ENCODE results near the gene RAB18. TPM values are rescaled to one million over a fixed set of nuclear protein-coding genes. Genes with fewer than 3 reads are reported as not detected.
A peak's percentile ranks its signal among the peaks of the same experiment; 100 is the strongest.

Gene RAB18
- total and polyA plus RNA-seq, 10 of the 15 experiments (the other 5 are each of a cell fraction or from before 2014, with no cell fraction given): 13.4 to 98.8 (median 42.1) TPM

- TF ChIP-seq REST (IDR thresholded peaks at IDR 0.05; ENCODE audit: low read depth, low read length) (0 out of 2 replicates have a peak, but pooled peaks have one; percentile 5), MTA3 (IDR thresholded peaks at IDR 0.05; ENCODE audit: borderline replicate concordance, low read length) (no peak), RFX5 (IDR thresholded peaks at IDR 0.05; ENCODE audit: low read depth, low read length) (no peak), SUPT20H (IDR thresholded peaks at IDR 0.05; ENCODE audit: borderline replicate concordance, control insufficient read depth, low read depth, low read length) (no peak), ZNF24 (IDR thresholded peaks at IDR 0.05) (no peak), PRDM15 (CRISPR knock-in tag; IDR thresholded peaks at IDR 0.05) (no peak), RAD51 (IDR thresholded peaks at IDR 0.05) (no peak), FOXM1 (IDR thresholded peaks at IDR 0.05; ENCODE audit: low read depth, low read length) (no peak), HDAC6 (IDR thresholded peaks at IDR 0.05; ENCODE audit: unreplicated experiment) (no peak), HDAC2 (IDR thresholded peaks at IDR 0.05) (no peak), ASH2L (IDR thresholded peaks at IDR 0.05; ENCODE audit: borderline replicate concordance, low read depth) (no peak; the same call in 1 of the 2 replicates), JUND (IDR thresholded peaks at IDR 0.05; ENCODE audit: low read depth, low read length) (no peak)
- TF ChIP-seq, protein P1, sequence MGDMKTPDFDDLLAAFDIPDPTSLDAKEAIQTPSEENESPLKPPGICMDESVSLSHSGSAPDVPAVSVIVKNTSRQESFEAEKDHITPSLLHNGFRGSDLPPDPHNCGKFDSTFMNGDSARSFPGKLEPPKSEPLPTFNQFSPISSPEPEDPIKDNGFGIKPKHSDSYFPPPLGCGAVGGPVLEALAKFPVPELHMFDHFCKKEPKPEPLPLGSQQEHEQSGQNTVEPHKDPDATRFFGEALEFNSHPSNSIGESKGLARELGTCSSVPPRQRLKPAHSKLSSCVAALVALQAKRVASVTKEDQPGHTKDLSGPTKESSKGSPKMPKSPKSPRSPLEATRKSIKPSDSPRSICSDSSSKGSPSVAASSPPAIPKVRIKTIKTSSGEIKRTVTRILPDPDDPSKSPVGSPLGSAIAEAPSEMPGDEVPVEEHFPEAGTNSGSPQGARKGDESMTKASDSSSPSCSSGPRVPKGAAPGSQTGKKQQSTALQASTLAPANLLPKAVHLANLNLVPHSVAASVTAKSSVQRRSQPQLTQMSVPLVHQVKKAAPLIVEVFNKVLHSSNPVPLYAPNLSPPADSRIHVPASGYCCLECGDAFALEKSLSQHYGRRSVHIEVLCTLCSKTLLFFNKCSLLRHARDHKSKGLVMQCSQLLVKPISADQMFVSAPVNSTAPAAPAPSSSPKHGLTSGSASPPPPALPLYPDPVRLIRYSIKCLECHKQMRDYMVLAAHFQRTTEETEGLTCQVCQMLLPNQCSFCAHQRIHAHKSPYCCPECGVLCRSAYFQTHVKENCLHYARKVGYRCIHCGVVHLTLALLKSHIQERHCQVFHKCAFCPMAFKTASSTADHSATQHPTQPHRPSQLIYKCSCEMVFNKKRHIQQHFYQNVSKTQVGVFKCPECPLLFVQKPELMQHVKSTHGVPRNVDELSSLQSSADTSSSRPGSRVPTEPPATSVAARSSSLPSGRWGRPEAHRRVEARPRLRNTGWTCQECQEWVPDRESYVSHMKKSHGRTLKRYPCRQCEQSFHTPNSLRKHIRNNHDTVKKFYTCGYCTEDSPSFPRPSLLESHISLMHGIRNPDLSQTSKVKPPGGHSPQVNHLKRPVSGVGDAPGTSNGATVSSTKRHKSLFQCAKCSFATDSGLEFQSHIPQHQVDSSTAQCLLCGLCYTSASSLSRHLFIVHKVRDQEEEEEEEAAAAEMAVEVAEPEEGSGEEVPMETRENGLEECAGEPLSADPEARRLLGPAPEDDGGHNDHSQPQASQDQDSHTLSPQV (IDR thresholded peaks at IDR 0.05): no peak
- TF ChIP-seq, protein P2, sequence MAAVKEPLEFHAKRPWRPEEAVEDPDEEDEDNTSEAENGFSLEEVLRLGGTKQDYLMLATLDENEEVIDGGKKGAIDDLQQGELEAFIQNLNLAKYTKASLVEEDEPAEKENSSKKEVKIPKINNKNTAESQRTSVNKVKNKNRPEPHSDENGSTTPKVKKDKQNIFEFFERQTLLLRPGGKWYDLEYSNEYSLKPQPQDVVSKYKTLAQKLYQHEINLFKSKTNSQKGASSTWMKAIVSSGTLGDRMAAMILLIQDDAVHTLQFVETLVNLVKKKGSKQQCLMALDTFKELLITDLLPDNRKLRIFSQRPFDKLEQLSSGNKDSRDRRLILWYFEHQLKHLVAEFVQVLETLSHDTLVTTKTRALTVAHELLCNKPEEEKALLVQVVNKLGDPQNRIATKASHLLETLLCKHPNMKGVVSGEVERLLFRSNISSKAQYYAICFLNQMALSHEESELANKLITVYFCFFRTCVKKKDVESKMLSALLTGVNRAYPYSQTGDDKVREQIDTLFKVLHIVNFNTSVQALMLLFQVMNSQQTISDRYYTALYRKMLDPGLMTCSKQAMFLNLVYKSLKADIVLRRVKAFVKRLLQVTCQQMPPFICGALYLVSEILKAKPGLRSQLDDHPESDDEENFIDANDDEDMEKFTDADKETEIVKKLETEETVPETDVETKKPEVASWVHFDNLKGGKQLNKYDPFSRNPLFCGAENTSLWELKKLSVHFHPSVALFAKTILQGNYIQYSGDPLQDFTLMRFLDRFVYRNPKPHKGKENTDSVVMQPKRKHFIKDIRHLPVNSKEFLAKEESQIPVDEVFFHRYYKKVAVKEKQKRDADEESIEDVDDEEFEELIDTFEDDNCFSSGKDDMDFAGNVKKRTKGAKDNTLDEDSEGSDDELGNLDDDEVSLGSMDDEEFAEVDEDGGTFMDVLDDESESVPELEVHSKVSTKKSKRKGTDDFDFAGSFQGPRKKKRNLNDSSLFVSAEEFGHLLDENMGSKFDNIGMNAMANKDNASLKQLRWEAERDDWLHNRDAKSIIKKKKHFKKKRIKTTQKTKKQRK (IDR thresholded peaks at IDR 0.05; ENCODE audit: low read depth, low read length): no peak
Measured at GRCh38 chr10:27504007-27504807, at the start of gene RAB18 (continued).

All from GM12878 (cell line).